ENCODE results near the gene GRID2. TPM values are rescaled to one million over a fixed set of nuclear protein-coding genes. Genes with fewer than 3 reads are reported as not detected.

Gene GRID2
- polyA plus RNA-seq, 1 experiment, result not detected

DNA sequence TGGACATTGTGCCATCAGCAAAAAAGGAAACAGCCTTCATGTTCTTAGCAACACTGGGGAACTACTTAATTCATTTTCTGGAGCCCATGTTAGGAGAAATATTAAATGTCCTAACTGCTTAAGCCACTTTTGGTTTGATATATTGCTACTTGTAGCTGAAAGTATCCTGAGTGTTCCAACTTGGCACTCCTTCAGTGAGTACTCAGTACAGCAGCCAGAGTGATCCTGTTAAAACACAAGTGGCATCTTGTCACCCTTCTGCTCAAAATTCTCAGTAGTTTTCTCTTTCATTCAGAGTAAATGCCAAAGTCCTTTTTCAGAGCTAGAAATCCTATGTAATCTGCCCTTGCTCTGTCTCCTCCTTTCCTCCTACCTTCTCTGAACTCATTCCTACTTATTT, 522.0 kb downstream of the GRID2 start:
- H3K27me3 ChIP-seq (ENCODE audit: control insufficient read depth, insufficient read depth, low read length), result no peaks in the 10 kb centered on the region
- ChIA-PET CTCF (no interaction called here), POLR2A (no interaction called here)
- DNase-seq (ENCODE audit: low read depth, low spot score), result no peak
- no peak overlapping the region for H3K4me3 ChIP-seq (ENCODE audit: low read depth, low read length)
- H3K27ac ChIP-seq (ENCODE audit: low read depth, low read length), result no peak overlapping the region
- TF ChIP-seq, protein P1, sequence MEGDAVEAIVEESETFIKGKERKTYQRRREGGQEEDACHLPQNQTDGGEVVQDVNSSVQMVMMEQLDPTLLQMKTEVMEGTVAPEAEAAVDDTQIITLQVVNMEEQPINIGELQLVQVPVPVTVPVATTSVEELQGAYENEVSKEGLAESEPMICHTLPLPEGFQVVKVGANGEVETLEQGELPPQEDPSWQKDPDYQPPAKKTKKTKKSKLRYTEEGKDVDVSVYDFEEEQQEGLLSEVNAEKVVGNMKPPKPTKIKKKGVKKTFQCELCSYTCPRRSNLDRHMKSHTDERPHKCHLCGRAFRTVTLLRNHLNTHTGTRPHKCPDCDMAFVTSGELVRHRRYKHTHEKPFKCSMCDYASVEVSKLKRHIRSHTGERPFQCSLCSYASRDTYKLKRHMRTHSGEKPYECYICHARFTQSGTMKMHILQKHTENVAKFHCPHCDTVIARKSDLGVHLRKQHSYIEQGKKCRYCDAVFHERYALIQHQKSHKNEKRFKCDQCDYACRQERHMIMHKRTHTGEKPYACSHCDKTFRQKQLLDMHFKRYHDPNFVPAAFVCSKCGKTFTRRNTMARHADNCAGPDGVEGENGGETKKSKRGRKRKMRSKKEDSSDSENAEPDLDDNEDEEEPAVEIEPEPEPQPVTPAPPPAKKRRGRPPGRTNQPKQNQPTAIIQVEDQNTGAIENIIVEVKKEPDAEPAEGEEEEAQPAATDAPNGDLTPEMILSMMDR (IDR thresholded peaks at IDR 0.05; ENCODE audit: low read depth, low read length), result no peak
- H3K9me3 ChIP-seq (ENCODE audit: control insufficient read depth, insufficient read depth, low read length), result no peaks in the 10 kb centered on the region

- CTCF ChIA-PET, result no interaction called here
- Histone ChIP-seq H3K9me3 (ENCODE audit: control insufficient read depth, insufficient read depth, low read length) (no peaks in the 10 kb centered on the region), H3K4me3 (ENCODE audit: low read depth, low read length) (no peak overlapping the region), H3K27ac (ENCODE audit: low read depth, low read length) (no peak overlapping the region), H3K27me3 (ENCODE audit: control insufficient read depth, insufficient read depth, low read length) (no peaks in the 10 kb centered on the region)
- TF ChIP-seq, protein P1 (IDR thresholded peaks at IDR 0.05; ENCODE audit: low read depth, low read length), result no peak
- no peak for DNase-seq (ENCODE audit: low read depth, low spot score)
- POLR2A ChIA-PET, result no interaction called here
Observed at GRCh38 chr4:92830771-92831170, 527.0 kb downstream of the GRID2 start.

- no peaks in the 10 kb centered on the region for H3K9me3 ChIP-seq (ENCODE audit: control insufficient read depth, insufficient read depth, low read length)
- DNase-seq (ENCODE audit: low read depth, low spot score), result no peak
- TF ChIP-seq, protein P1 (IDR thresholded peaks at IDR 0.05; ENCODE audit: low read depth, low read length), result no peak
- no peaks in the 10 kb centered on the region for H3K27me3 ChIP-seq (ENCODE audit: control insufficient read depth, insufficient read depth, low read length)
- no peak overlapping the region for H3K4me3 ChIP-seq (ENCODE audit: low read depth, low read length)
- ChIA-PET POLR2A (no interaction called here), CTCF (no interaction called here)
- H3K27ac ChIP-seq (ENCODE audit: low read depth, low read length), result no peak overlapping the region
Observed at GRCh38 chr4:92840880-92841279, 537.1 kb downstream of the GRID2 start.

- CTCF ChIA-PET, result no interaction called here
- TF ChIP-seq, protein P1 (IDR thresholded peaks at IDR 0.05; ENCODE audit: low read depth, low read length), result no peak
Observed at GRCh38 chr4:92843784-92844183, 540.0 kb downstream of the GRID2 start.

DNA sequence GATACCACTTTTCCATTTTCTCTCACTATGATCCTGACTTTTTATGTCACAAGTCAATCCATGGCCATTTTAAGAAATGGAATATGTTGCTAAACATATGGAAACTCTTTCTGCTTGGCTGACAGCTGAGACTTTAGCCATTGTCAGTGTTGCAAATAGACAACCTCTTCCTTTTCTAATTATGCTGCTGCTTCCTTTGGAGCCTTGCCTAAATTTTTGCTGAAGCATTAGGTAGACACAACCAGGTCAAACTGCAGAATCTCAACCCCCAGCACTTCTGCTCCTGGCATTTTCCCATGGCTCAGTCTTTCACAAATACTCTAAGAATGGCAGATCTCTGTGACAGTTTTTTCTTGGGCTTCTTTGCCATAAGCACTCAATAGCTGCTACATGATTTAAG, 543.3 kb downstream of the GRID2 start:
- no peak overlapping the region for H3K4me3 ChIP-seq (ENCODE audit: low read depth, low read length)
- POLR2A ChIA-PET, result no interaction called here
- H3K27me3 ChIP-seq (ENCODE audit: control insufficient read depth, insufficient read depth, low read length), result no peaks in the 10 kb centered on the region
- H3K9me3 ChIP-seq (ENCODE audit: control insufficient read depth, insufficient read depth, low read length), result no peaks in the 10 kb centered on the region
- CTCF ChIA-PET, result no interaction called here
- DNase-seq (ENCODE audit: low read depth, low spot score), result no peak
- TF ChIP-seq, protein P1 (IDR thresholded peaks at IDR 0.05; ENCODE audit: low read depth, low read length), result no peak
- no peak overlapping the region for H3K27ac ChIP-seq (ENCODE audit: low read depth, low read length)

More at GRCh38 chr4:92843784-92844183, 540.0 kb downstream of the GRID2 start:
- no peak for DNase-seq (ENCODE audit: low read depth, low spot score)
- POLR2A ChIA-PET, result no interaction called here
- no peaks in the 10 kb centered on the region for H3K9me3 ChIP-seq (ENCODE audit: control insufficient read depth, insufficient read depth, low read length)
- H3K4me3 ChIP-seq (ENCODE audit: low read depth, low read length), result no peak overlapping the region
- H3K27ac ChIP-seq (ENCODE audit: low read depth, low read length), result no peak overlapping the region
- H3K27me3 ChIP-seq (ENCODE audit: control insufficient read depth, insufficient read depth, low read length), result no peaks in the 10 kb centered on the region

Measured in AG04450 (cell line).